PC-3 (cell line): Measurements from ENCODE around the gene TFAP2B.

Experiments
- EZH2 ChIP-seq: fragments of 300-600 bp; sonication (generic); IDR thresholded peaks from one replicate; pipeline ENCODE4 v1.6.1; 2017; ENCODE audit warnings: antibody characterized with exemption, mild to moderate bottlenecking, low read length; ENCODE audit not compliant: unreplicated experiment
- EZH2phosphoT487 ChIP-seq: fragments of 300-600 bp; sonication (generic); IDR thresholded peaks from 2 replicates; pipeline ENCODE4 v1.6.1; 2018; ENCODE audit warnings: mild to moderate bottlenecking, antibody characterized with exemption, low read length, borderline replicate concordance
- TF ChIP-seq, protein P1 (sequence below): fragments of 300-600 bp; sonication (generic); conservative IDR thresholded peaks from 2 replicates; pipeline ENCODE4 v1.5.1; 2017; ENCODE audit warnings: antibody characterized with exemption, low read depth, mild to moderate bottlenecking, low read length

GRCh38 chr6:50853939-50854338 lies 35.3 kb downstream of the TFAP2B start:
- TF ChIP-seq EZH2phosphoT487 (no peak), EZH2 (no peak)
- TF ChIP-seq, protein P1, sequence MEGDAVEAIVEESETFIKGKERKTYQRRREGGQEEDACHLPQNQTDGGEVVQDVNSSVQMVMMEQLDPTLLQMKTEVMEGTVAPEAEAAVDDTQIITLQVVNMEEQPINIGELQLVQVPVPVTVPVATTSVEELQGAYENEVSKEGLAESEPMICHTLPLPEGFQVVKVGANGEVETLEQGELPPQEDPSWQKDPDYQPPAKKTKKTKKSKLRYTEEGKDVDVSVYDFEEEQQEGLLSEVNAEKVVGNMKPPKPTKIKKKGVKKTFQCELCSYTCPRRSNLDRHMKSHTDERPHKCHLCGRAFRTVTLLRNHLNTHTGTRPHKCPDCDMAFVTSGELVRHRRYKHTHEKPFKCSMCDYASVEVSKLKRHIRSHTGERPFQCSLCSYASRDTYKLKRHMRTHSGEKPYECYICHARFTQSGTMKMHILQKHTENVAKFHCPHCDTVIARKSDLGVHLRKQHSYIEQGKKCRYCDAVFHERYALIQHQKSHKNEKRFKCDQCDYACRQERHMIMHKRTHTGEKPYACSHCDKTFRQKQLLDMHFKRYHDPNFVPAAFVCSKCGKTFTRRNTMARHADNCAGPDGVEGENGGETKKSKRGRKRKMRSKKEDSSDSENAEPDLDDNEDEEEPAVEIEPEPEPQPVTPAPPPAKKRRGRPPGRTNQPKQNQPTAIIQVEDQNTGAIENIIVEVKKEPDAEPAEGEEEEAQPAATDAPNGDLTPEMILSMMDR, result no peak
